LNCAP (cell line): ENCODE data around the gene CRAT.

Experiments used
- CTCF ChIP-seq: fragments of 450-650 bp; IDR thresholded peaks from 2 replicates; pipeline ENCODE4 v1.5.1; 2017; ENCODE audit warnings: mild to moderate bottlenecking

CRAT gene

DNA sequence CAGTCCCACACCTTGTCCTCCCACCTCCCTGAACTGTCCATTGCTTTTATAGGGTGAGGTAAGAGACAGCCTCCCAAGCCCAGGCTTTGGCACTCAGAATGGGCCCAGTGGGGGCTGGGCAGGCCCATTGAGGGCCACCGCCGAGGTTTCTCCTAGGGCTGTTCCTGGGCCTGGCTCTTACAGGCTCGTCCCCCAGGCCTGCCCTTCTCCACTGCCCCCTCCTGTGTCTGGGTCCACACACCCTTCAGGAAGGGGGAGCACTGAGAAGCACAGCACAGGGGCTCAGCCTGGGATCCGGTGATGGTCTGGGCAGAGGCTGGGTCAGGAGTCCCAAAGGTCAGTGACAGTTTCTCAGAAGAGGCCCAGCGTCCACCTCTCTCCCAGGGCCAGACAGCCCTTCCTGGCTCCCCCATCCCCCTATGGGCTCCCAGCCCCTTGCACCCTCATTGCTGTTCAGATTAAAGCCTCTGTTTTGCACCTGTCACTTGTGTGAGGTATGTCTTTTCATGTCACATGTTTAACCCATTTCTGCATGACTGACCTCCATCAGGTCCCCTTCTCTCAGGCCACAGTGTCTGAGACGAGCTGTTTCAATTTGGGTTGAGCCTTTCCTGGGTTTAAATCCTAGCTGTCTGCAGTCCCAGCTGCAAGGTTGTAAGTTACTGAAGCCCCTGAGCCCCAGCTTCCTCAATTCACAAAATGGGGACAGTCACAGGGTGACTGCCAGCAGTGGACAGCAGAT lies 38.0 kb upstream of the CRAT start:
- no peak for TF ChIP-seq CTCF

DNA sequence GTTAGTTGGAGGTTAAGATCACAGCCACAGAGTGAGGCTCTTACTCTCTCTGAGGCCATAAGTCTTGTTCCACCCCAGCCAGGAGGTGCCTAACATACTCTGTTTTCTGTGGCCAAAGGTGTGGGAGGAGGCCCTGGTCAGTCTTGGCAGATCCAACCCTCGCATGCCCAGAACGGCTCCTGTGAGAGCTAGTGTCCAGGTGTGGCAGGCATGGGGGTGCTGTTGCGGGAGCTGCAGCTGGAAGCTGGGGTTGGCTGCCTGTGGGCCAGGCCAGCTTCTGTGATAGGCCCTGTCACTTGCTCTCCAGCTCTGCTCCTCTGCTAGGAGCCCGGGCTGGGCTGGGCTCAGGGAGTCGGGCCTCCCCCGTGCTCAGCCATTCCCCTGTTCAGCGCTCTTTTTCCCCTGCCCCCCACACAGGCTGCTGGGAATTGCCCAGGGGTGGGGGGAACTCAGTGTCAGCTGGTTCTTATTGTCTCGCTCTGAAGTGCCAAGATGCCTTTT lies 35.9 kb upstream of the CRAT start:
- no peak for TF ChIP-seq CTCF

DNA sequence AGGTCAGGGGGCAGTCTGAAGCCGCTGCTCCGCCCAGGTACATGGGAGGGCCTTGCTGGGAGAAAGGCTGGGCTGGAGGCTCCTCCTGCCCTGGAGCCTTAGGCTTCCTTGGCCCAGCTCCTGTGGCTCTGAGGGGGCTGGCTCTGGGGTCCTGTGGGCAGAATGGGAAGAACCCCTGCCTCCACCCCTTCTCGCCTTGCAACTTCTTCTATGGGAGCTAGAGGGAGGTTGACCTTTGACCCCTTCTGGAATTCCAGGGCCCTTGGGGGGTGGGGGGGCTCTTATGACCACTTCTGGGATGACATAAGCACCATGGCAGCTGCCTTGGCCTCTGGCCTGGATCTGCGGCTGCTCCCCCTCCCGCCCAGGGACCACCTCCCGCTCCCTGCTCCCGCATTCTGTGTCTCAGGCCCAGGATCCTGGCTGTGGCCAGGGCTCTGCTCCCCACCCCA lies 35.3 kb upstream of the CRAT start:
- no peak for TF ChIP-seq CTCF

- no peak for TF ChIP-seq CTCF
Measured at GRCh38 chr9:129145316-129145715, 34.7 kb upstream of the CRAT start.

DNA sequence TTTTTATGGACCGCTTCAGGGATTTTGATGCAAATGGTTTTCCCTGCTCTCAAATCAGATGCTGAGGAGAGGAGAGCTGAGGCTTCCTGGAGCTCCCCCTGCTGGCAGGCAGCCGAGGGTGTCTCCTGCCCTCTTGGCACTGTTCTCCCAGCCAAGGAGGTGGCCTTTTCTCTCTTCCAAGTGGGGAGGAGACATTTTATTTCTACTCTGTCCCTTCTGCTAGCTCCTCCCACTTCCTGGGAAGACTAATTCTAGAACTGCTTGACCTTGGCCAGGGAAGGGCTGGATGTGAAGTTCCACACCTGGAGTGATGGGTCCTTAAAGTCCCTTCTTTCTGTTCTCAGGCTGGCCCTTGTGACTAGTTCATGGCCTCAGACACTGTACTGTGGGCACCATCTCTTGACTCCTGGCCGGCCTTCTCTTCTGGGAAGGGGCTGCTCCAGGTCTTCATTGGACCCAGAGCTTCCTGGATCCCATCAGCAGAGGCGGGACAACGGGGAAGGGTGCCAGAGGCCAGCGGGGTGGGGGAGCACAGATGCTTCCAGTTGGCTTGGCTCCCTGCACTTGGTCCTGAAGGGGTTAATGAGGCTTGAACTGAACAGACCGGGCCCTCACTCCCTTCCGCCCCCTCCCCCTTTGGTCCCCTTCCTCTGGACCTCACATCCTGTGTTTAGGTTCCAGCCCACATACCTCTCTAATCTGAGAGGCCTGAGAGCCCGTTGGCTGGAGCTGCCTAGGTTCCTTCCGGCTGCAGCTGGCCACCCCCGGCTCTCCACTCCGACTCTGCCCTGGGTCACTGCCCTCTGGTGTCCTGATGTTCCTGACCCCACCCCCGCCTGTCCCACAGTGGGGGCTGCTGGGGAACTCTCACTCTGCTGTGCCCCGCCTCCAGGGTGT lies 32.7 kb upstream of the CRAT start:
- TF ChIP-seq CTCF, result peak; percentile 84

GRCh38 chr9:129142138-129142935 lies 31.7 kb upstream of the CRAT start:
- no peak for TF ChIP-seq CTCF
